Loucy (cell line): ENCODE results near the gene TPD52L1.

Experiments used
- EZH2phosphoT487 ChIP-seq: fragments of 200-600 bp; IDR thresholded peaks from 2 replicates; pipeline ENCODE4 v1.6.1; 2018; ENCODE audit warnings: antibody characterized with exemption, mild to moderate bottlenecking, moderate library complexity, borderline replicate concordance
- TF ChIP-seq, protein P1 (sequence below): fragments of 200-600 bp; sonication (generic); conservative IDR thresholded peaks from 2 replicates; pipeline ENCODE4 v1.5.1; 2014; ENCODE audit warnings: mild to moderate bottlenecking, antibody characterized with exemption, low read length

DNA sequence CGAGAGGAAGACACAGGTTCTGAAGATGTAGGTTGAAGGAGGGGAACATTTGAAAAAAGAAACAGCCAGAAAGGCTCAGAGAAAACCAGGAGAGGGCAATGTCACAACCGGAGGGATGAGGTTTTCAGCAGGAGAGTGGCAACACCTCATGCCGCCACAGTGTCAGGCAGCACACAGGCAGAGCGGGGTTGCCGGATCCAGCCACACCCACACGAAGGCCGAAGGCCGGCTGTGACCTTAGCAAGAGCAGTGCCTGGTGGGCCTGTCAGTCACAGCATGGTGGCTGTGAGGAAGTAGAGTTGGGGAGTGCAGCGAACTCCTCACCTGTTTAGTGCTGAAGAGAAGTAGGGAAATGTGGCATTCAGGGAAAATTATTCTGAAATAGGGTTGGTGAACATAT lies 134.1 kb downstream of the TPD52L1 start:
- TF ChIP-seq, protein P1, sequence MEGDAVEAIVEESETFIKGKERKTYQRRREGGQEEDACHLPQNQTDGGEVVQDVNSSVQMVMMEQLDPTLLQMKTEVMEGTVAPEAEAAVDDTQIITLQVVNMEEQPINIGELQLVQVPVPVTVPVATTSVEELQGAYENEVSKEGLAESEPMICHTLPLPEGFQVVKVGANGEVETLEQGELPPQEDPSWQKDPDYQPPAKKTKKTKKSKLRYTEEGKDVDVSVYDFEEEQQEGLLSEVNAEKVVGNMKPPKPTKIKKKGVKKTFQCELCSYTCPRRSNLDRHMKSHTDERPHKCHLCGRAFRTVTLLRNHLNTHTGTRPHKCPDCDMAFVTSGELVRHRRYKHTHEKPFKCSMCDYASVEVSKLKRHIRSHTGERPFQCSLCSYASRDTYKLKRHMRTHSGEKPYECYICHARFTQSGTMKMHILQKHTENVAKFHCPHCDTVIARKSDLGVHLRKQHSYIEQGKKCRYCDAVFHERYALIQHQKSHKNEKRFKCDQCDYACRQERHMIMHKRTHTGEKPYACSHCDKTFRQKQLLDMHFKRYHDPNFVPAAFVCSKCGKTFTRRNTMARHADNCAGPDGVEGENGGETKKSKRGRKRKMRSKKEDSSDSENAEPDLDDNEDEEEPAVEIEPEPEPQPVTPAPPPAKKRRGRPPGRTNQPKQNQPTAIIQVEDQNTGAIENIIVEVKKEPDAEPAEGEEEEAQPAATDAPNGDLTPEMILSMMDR = no peak
- no peak for TF ChIP-seq EZH2phosphoT487
